GM12878 (cell line): ENCODE results near the gene RIPPLY3. TPM values are rescaled to one million over a fixed set of nuclear protein-coding genes. Genes with fewer than 3 reads are reported as not detected.

ENCODE experiments used
- ATAC-seq: fragments of 200-7000 bp; cut with Tn5 transposase; 3 replicates; pipeline ENCODE4 v1.9.1; 2020; ENCODE audit warnings: mild to moderate bottlenecking, moderate library complexity
- BruUV-seq: library from RNA; stranded (reverse); fragments of 400-500 nt; replicated peaks from 2 replicates; lab custom pipeline; 2021; lab: Mats Ljungman, UMichigan
- CTCF ChIA-PET: fragments of 300-600 bp; sonication (Branson Sonifier 250); formaldehyde crosslinking; extraction: SDS; loops from one replicate; lab custom pipeline; 2021; ENCODE audit warnings: inconsistent platforms; lab: Yijun Ruan, JAX
- POLR2A ChIA-PET: fragments of 350-600 bp; formaldehyde crosslinking; extraction: SDS; loops from one replicate; lab custom pipeline; 2021; ENCODE audit warnings: inconsistent platforms; lab: Charles Lee
- RAD21 ChIA-PET: fragments of 300-600 bp; sonication (Branson Sonifier 250); formaldehyde crosslinking; loops from one replicate; lab custom pipeline; 2023; ENCODE audit warnings: antibody characterized with exemption; ENCODE audit not compliant: unreplicated experiment; lab: Charles Lee
- SMC1A ChIA-PET: fragments of 300-600 bp; sonication (Branson Sonifier 250); formaldehyde crosslinking; loops from one replicate; lab custom pipeline; 2023; ENCODE audit not compliant: unreplicated experiment, uncharacterized antibody; lab: Charles Lee
- DNase-seq: peaks from one replicate; pipeline ENCODE4 v3.0.0-alpha.2; 2011; ENCODE audit warnings: low read depth, low spot score
- FAIRE-seq: peaks from 3 replicates; lab custom pipeline; 2011; peaks lifted over from hg19 to GRCh38; lab: Jason Lieb, UNC
- H2AFZ ChIP-seq: 2 replicates; pipeline ENCODE4 v1.6.0; 2011; ENCODE audit warnings: low read depth, low read length, control low read depth; ENCODE audit not compliant: control insufficient read depth
- H3K27ac ChIP-seq: 2 replicates; pipeline ENCODE4 v1.5.1; 2011; ENCODE audit warnings: control low read depth; ENCODE audit not compliant: control insufficient read depth, insufficient read depth
- H3K27me3 ChIP-seq, 2 experiments: replicated peaks in 1 of 2; 2 replicates each; pipeline versions ENCODE4 v1.6.0 to v1.6.1; 2011; ENCODE audit warnings: low read length in 1 of 2; ENCODE audit not compliant: control insufficient read depth in 2 of 2, insufficient read depth in 2 of 2
- H3K36me3 ChIP-seq, 2 experiments: 2 replicates each; pipeline ENCODE4 v1.5.1; 2011; ENCODE audit warnings: low read length in 1 of 2; ENCODE audit not compliant: control insufficient read depth in 2 of 2, insufficient read depth in 2 of 2
- H3K4me1 ChIP-seq: 2 replicates; pipeline ENCODE4 v1.6.1; 2011; ENCODE audit warnings: mild to moderate bottlenecking, low read length, moderate library complexity, mixed read lengths; ENCODE audit not compliant: control insufficient read depth, insufficient read depth
- H3K4me2 ChIP-seq: 2 replicates; pipeline ENCODE4 v1.6.0; 2011; ENCODE audit warnings: control low read depth; ENCODE audit not compliant: control insufficient read depth, insufficient read depth
- H3K4me3 ChIP-seq: fragments of 200-600 bp; sonication (generic); 2 replicates; pipeline ENCODE4 v1.5.1; 2016
- H3K79me2 ChIP-seq: 2 replicates; pipeline ENCODE4 v1.6.0; 2011; ENCODE audit warnings: low read length; ENCODE audit not compliant: control insufficient read depth, insufficient read depth
- H3K9ac ChIP-seq: 2 replicates; pipeline ENCODE4 v1.8.0; 2011; ENCODE audit warnings: low read length, control low read depth, mixed read lengths; ENCODE audit not compliant: control insufficient read depth, insufficient read depth
- H3K9me3 ChIP-seq: replicated peaks from 3 replicates; pipeline ENCODE4 v1.5.1; 2011; ENCODE audit warnings: mild to moderate bottlenecking, low read length; ENCODE audit not compliant: control insufficient read depth, insufficient read depth
- H4K20me1 ChIP-seq: 2 replicates; pipeline ENCODE4 v1.6.0; 2011; ENCODE audit not compliant: control insufficient read depth, insufficient read depth
- BHLHE40 ChIP-seq, 2 experiments: fragments of 450-650 bp in 1 of 2; IDR thresholded peaks; 2 replicates each; pipeline ENCODE4 v1.6.1; 2011 to 2017; ENCODE audit warnings: low read depth in 2 of 2, borderline replicate concordance in 1 of 2, improper control_type of control experiment in 1 of 2, low read length in 1 of 2, mild to moderate bottlenecking in 1 of 2
- CBFB ChIP-seq: IDR thresholded peaks from 2 replicates; pipeline ENCODE4 v1.6.1; 2016; ENCODE audit warnings: antibody characterized with exemption, low read depth
- CREB1 ChIP-seq: IDR thresholded peaks from 2 replicates; pipeline ENCODE4 v1.6.1; 2012; ENCODE audit warnings: low read depth, mild to moderate bottlenecking, inconsistent platforms
- ESRRA ChIP-seq: IDR thresholded peaks from 2 replicates; pipeline ENCODE4 v1.6.1; 2012; ENCODE audit warnings: mild to moderate bottlenecking, low read length, improper control_type of control experiment
- GATAD2B ChIP-seq: fragments of 450-650 bp; conservative IDR thresholded peaks from 2 replicates; pipeline ENCODE4 v1.6.1; 2017; ENCODE audit warnings: low read depth, mild to moderate bottlenecking, moderate library complexity
- HCFC1 ChIP-seq: fragments of 150-350 bp; IDR thresholded peaks from 2 replicates; pipeline ENCODE4 v1.6.1; 2014; ENCODE audit warnings: low read length
- HDAC2 ChIP-seq: fragments of 200-600 bp; sonication (generic); IDR thresholded peaks from 2 replicates; pipeline ENCODE4 v1.6.1; 2017
- KAT2A ChIP-seq: conservative IDR thresholded peaks from 2 replicates; pipeline ENCODE4 v1.6.1; 2011; ENCODE audit warnings: low read depth, low read length; ENCODE audit not compliant: control insufficient read depth
- MEF2A ChIP-seq: IDR thresholded peaks from 2 replicates; pipeline ENCODE4 v1.6.1; 2011; ENCODE audit warnings: low read depth, mild to moderate bottlenecking, low read length, moderate library complexity; ENCODE audit not compliant: insufficient read depth
- RAD21 ChIP-seq: IDR thresholded peaks from 2 replicates; pipeline ENCODE4 v1.6.1; 2011; ENCODE audit warnings: mild to moderate bottlenecking, low read depth, low read length, moderate library complexity; ENCODE audit not compliant: insufficient read depth
- RCOR1 ChIP-seq: conservative IDR thresholded peaks from 2 replicates; pipeline ENCODE4 v1.6.1; 2012; ENCODE audit warnings: low read depth, low read length, improper control_type of control experiment
- SMC3 ChIP-seq: IDR thresholded peaks from 2 replicates; pipeline ENCODE4 v1.6.1; 2011; ENCODE audit warnings: low read length, improper control_type of control experiment, borderline replicate concordance
- SRF ChIP-seq, 2 experiments: IDR thresholded peaks; 2 replicates each; pipeline ENCODE4 v1.6.1; 2011; ENCODE audit warnings: low read depth in 2 of 2, low read length in 2 of 2, mild to moderate bottlenecking in 1 of 2, moderate library complexity in 1 of 2
- USF1 ChIP-seq: IDR thresholded peaks from 2 replicates; pipeline ENCODE4 v1.6.1; 2011; ENCODE audit warnings: borderline replicate concordance, low read depth, mild to moderate bottlenecking, moderate library complexity, mixed read lengths, low read length; ENCODE audit not compliant: insufficient read depth; ENCODE audit errors: extremely low read length
- ZNF217 ChIP-seq: fragments of 450-650 bp; IDR thresholded peaks from 2 replicates; pipeline ENCODE4 v1.6.1; 2017; ENCODE audit warnings: antibody characterized with exemption, mild to moderate bottlenecking
- WGBS: methylation state at CpG from one replicate; pipeline ENCODE4 v1.1.6; 2016; ENCODE audit warnings: low lambda C conversion rate; ENCODE audit not compliant: insufficient replicate concordance, insufficient coverage; ENCODE audit errors: missing lambda C conversion rate; 5-methylcytosine and 5-hydroxymethylcytosine counted together
- in situ Hi-C: fragments of 300-500 bp; cut with MboI; formaldehyde crosslinking; loops from 9 replicates; pipeline ENCODE4 v1.14.3; 2018; ENCODE audit warnings: mixed read lengths
- intact Hi-C: fragments of 100-400 bp; cut with micrococcal nuclease; formaldehyde crosslinking; loops from one replicate; pipeline ENCODE4 v1.14.2; 2022; ENCODE audit not compliant: unreplicated experiment
- polyA plus RNA-seq, 11 experiments: library from polyadenylated mRNA; depleted of rRNA in 4 of 11; unstranded in 6 of 11; stranded (reverse) in 5 of 11; fragments of >200 nt; fragmentation: Nextera tagmentation in 4 of 11; fragmentation: Illumina TruSeq in 1 of 11; extraction: Ambion mirVana in 4 of 11; extraction: Trizol in 1 of 11; gene quantifications; 1 replicate in 1 of 11; 2 replicates in 10 of 11; pipeline versions ENCODE4 v1.2.1 to v1.2.3, GENCODE V29; 2011 to 2016; ENCODE audit warnings: inconsistent platforms in 2 of 11, missing spikeins in 2 of 11, low read depth in 1 of 11
- total RNA-seq, 4 experiments: library from RNA; depleted of rRNA in 3 of 4; stranded (reverse); fragments of >200 nt in 3 of 4; fragmentation: Illumina TruSeq in 1 of 4; extraction: Trizol in 1 of 4; gene quantifications; 2 replicates each; pipeline versions ENCODE4 v1.2.1 to v1.2.3, GENCODE V29; 2013 to 2021

RIPPLY3 gene
- total and polyA plus RNA-seq, 10 of the 15 experiments (the other 5 are each of a cell fraction or from before 2014, with no cell fraction given), result not detected

GRCh38 chr21:36968976-36969375 lies 37.5 kb upstream of the RIPPLY3 start:
- TF ChIP-seq SMC3, result no peak
- TF ChIP-seq USF1, result no peak
- no peak for TF ChIP-seq ESRRA
- no peak for TF ChIP-seq RCOR1
- no peak for TF ChIP-seq HDAC2
- no peak for TF ChIP-seq CREB1
- TF ChIP-seq KAT2A, result no peak
- TF ChIP-seq HCFC1, result no peak
- no peak for TF ChIP-seq ZNF217
- no peak for TF ChIP-seq BHLHE40 (IDR thresholded peaks at IDR 0.05; ENCODE audit: borderline replicate concordance in 1 of 2, low read depth in 2 of 2, low read length in 1 of 2)
- no peak for TF ChIP-seq CBFB
- no peak for TF ChIP-seq GATAD2B
- TF ChIP-seq SRF (IDR thresholded peaks at IDR 0.05; ENCODE audit: low read depth in 2 of 2, low read length in 2 of 2), result no peak
- TF ChIP-seq RAD21, result no peak
- TF ChIP-seq MEF2A, result no peak
- TF ChIP-seq, all 136 proteins: peak for 0
- FAIRE-seq, result no peak
- peaks cover 2% of the 10 kb centered on the region; the same call in 1 of the 2 replicates for H3K79me2 ChIP-seq
- H3K4me1 ChIP-seq, result peaks cover 15% of the 10 kb centered on the region
- H2AFZ ChIP-seq, result no peak overlapping the region
- ATAC-seq, result no peak
- RAD21 ChIA-PET, result no interaction called here
- no peak overlapping the region for H3K4me3 ChIP-seq
- whole genome bisulfite sequencing, result 100% methylated on average over 1 of the region's 1 CpG
- no peak overlapping the region for H3K9ac ChIP-seq
- in situ Hi-C loops (no loop called here), intact Hi-C loops (loop anchor here (10.0 kb wide), 1 partner anchor 286 kb away; no protein-coding TSS in a partner anchor)
- H3K36me3 ChIP-seq, result no peaks in the 10 kb centered on the region
- BruUV-seq, result no TSS peak
- SMC1A ChIA-PET, result no interaction called here
- H4K20me1 ChIP-seq, result no peaks in the 10 kb centered on the region
- no peak overlapping the region for H3K4me2 ChIP-seq
- CTCF ChIA-PET, result interaction anchor here (0.8 kb wide), 1 partner anchor 41 kb away, joined by 4 read pairs; no protein-coding TSS in a partner anchor
- no peak for DNase-seq
- H3K9me3 ChIP-seq, result no peaks in the 10 kb centered on the region
- POLR2A ChIA-PET, result no interaction called here
- no peak overlapping the region for H3K27ac ChIP-seq
- no peaks in the 10 kb centered on the region for H3K27me3 ChIP-seq
